ENCODE data around the gene FOXD1.
"Not testable (repeated sequence)": the region's sequence is repeated elsewhere in the genome, so short reads cannot be mapped to it uniquely, and the experiment has no call there.

Gene FOXD1

DNA sequence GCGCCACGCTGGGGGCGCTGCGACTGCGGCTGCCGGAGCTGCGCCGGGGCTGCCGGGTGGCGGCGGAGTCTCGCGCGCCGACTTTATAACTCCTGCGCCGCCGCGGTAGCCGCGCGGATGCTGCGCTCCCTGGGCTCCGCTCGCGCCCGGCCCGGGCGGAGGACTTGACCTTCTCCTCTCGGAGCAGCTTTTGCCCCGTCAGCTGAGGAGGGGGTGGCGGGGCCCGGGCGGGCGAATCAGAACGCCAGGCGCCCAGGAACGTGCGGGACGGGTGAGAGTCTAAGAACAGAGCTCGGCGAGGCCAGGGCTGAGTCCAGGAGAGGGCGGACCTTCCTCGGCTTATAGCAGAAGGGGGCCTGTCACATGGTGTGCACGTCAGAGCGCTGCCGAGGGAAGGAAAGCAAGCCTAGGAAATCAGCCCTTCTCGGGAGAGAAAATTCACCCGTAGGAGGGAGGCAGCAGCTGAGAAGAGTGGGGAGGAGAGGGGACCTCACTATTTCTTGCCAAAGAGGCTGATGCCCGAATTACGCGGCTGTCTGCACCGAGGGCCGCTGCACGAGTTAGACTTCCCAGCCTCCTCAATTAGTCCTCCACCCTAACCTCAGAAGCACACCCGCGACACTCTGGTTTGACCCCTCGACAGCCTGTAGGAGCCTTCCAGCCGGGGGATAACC, at the start of gene FOXD1:
Gene FOXD1 (minus strand): TSS at position 315 of the 674 bp plus-strand sequence. CDS start 415 bp downstream, outside the sequence.
- DNase-seq = peak; percentile 98

DNA sequence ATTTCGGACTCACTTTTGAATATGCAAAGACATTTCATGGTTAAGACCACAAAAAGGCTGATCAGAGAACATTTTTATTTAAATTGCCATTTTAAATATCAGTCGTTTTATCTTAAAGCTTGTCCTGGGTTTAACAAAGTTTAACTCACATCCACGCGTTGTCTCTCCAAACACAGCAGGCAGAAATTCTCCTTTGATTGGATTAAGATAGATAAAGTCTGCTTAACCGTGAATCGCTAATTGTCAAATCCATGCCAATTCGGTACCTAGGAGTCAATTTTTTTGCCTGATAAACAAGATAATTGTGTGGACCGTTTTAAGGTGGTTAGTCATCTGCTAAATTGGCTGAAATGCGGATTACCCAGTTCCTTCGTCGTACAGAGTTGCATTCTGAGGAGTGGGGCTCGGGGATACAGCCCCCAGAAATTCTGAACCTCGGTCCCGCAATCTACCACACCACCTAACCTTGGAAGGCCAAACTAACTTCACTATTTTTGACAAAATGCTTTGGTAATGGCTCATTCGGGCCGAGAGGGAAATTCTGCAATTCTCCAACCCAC, 49.0 kb upstream of the FOXD1 start:
- no peak for DNase-seq

DNA sequence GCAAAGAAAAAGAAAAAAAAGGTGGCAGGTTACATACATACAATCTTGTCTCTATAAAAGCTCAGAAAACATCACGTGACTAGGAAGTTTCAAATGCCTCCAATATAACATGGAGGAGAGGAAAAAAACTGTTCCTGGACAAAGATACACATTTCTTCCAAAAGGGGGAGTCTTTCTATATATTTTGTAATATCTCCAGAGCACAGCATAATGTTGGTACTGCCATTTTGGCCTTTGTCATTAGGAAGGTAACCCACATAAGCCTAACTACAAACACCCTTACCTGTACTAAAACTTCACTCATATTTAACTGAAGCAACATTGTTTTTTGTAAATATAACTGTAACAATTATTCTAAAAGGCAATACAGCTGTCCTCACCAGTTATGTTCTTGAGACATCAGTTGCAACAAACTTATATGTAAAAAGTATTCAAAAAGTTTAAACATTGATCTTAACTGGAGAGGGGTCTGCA, 48.4 kb upstream of the FOXD1 start:
- DNase-seq = peak; percentile 79

DNA sequence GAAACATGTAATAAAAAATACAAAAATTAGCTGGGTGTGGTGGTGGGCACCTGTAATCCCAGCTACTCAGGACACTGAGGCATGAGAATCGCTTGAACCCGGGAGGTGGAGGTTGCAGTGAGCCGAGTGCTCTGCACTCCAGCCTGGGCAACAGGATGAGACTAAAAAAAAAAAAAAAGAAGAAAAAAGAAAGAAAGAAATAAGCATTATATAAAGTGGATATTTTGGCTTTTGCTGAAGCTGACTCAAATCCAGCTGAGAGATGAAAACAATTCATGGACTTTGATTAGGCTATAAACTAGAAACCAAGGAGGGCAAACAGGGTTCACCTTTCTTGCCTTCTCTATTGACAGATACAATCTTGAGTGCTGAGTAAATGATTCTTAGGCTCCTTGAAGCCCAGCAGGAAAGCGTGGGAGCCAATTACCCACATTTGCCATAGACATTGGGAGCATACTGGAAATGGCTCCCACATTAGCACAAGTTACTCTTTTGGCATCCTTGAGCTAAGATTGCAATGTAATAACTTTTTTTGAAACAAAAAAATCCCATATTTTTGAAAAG, 47.3 kb upstream of the FOXD1 start:
- DNase-seq = no peak

DNA sequence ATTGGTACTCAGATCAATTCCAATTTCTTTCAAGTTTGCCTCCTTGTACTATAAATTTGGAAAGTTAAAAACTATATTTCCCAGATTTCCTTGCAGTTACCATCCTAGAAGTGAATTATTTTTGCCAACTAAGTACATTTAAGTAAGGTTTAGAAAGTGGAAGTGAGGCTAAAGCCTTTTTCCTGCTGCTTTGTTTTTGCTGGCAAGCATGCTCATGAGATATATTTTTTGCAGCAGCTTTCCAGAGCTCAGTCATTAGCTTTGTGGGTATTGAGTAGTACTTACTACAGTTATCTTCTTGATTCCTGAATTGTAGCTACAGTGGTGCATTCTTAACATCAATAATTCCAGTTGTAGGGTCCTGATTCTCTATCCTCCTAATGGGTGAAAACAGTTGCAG, 46.1 kb upstream of the FOXD1 start:
- no peak for DNase-seq

DNA sequence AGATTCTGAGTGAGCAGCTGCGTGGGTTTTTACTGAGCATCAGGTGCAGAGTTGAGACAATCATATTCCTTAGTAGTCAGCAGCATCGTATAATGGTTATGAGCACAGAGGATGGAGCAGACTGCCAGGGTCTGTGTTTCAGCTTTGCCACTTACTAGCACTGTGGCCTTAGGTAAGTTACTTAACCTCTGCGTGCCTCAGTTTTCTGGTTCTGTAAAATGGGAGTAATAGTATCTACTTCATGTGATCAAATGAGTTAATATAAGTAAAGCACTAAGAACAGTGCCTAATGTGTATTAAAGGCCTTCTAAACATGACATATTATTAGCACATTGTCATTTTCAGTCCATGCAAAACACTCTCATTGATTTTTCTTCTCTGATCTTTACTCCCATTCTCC, 44.8 kb upstream of the FOXD1 start:
- no peak for DNase-seq

DNA sequence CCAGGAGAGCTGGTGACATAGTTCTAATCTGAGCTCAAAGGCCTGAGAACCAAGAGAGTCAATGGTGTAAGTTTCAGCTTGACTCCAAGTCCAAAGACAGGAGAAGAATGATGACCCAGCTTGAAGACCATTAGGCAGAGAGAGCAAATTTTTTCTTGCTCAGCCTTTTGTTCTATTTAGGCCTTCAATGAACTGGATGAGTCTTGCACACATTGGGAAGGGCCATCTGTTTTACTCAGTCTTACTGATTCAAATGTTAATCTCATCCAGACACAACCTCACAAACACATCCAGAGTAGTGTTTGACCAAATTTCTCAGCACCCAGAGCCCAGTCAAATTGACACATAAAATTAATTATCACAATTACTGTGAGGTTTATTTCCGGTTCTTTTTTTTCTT, 42.6 kb upstream of the FOXD1 start:
- no peak for DNase-seq

DNA sequence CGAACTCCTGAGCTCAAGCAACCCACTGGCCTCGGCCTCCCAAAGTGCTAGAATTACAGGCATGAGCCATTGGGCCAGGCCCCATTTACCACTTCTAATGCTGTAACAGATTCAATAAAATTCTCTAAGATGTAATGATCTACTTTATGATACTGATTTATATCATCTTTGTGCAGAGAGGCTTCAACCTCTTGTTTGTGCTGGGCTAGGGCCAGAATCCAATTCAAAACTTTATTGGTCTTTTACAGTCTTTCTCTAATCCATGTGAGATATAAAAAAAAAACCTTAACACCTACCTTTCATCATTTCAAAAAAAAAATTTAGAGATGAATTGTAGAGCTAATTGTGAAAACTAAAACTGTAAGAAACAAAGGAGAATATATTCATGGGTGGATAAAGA, 41.5 kb upstream of the FOXD1 start:
- DNase-seq = no peak

DNA sequence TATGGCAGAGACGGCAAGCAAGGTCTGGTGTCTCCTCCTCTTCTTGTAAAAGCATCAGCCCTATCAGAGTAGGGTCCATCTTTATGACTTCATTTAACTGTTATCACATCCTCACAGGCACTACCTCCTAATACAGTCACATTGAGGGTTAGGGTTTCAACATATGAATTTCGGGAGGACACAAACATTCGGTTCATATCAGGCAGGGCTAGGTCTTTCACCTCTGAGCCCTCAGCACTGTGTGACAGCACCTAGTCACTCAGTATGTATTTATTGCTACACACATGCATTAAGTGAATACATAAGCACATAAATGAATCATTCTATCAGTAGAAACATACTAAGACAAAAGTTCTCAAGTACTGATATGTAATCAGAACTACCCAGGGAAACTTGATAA, 40.2 kb upstream of the FOXD1 start:
- DNase-seq = no peak

DNA sequence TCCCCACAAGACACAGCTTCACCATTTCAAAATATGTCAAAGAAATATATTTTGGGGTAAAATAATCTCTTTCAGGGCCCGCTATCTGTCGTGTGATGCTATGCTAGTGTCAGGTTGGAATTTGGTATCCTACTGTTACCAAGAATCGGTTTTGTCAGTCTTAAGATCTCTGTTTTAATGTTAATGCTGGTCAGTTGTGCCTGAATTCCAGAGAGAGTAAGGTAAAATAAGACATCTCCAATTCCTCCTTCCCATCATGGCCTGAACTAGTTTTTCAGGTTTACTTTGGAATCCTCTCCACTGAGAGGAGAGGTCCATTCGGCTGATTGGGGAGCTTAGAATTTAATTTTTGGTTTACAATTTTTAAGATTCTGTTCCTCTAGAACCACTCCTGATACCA, 39.2 kb upstream of the FOXD1 start:
- no peak for DNase-seq

DNA sequence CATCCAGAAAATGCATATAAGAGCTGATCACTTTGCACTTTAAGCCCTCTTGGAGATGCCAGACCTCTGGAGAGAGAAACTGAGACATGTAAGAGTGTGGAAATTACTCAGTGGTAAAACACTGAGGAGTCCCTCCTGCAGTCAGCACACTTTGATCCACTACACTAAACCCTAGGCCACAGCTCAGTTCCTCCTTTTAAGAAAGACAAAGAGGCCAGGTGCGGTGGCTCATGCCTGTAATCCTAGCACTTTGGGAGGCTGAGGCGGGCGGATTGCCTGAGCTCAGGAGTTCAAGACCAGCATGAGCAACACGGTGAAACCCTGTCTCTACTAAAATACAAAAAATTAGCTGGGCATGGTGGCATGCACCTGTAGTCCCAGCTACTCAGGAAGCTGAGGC, 38.7 kb upstream of the FOXD1 start:
- not testable (repeated sequence) for DNase-seq

DNA sequence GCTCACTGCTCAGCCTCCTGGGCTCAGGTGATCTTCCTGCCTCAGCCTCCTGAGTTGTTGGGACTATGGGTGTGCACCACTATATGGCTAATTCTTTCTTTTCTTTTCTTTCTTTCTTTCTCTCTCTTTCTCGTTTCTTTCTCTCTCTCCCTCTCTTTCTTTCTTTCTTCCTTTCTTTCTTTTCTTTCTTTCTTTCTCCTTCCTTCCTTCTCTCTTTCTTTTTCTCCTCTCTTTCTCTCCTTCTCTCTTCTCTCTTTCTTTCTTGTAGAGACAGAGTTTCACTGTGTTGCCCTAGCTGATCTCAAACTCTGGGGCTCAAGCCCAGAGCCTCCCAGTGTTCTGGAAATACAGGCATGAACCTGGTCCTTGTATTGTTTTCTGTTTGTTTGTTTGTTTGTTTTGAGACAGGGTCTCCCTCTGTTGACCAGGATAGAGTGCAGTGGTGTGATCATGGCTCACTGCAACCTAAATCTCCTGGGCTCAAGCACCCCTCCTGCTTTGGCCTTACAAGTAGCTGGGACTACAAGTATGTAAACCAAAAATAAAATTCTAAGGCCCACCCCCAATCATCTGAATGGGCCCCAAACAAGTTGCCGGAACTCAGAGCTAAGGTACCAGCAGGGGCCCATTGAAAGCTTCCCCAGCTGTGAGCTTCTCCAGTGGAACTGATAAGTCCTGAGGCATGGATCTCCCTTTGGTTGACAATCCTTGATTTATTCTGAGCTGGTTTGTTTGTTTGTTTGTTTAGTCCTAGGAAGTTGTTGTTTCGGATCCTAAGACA, 37.7 kb upstream of the FOXD1 start:
- no peak for DNase-seq

DNA sequence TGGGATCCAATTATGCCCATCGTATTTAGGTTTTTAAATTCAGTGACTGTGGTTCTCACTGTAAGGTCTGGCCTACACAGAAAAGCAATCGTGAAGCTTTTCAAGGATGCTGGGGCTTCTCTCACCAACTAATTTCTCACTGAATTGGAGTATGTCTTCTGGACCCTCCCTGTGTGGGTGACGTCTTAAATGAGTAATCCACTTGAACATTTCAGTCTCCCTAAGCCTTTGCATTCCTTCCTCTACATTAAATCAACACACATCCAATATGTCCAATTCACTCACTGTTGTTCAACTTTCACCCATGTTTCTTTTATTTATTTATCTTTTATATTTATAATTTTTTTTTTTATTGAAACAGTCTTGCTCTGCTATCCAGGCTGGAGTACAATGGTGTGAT, 37.1 kb upstream of the FOXD1 start:
- DNase-seq = peak; percentile 34

DNA sequence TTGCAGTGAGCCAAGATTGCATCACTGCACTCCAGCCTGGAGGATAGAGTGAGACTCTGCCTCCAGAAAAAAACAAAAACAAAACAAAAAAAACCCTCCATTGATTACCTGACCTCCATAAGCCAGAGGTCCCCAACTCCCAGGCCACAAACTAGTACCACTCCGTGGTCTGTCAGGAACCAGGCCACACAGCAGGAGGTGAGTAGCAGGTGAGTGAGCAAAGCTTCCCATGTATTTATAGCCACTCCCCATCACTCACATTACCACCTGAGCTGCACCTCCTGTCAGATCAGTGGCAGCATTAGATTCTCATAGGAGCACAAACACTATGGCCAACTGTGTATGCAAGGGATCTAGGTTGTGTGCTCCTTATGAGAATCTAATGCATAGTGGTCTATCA, 35.9 kb upstream of the FOXD1 start:
- no peak for DNase-seq

DNA sequence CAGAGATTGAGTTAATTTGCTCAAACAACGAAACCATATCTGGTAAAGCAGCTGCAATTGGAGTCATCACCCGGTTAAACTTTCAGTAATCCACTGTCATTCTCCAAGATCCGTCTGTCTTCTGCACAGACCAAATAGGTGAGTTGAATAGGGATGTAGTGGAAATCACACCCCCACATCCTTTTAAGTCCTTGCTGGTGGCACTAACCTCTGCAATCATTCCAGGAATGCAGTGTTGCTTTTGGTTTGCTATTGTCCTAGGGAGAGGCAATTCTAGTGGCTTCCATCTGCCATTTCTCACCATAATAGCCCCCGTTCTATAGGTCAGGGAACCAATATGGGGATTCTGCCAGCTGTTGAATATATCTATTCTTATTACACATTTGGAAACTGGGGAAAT, 35.1 kb upstream of the FOXD1 start:
- DNase-seq = no peak

DNA sequence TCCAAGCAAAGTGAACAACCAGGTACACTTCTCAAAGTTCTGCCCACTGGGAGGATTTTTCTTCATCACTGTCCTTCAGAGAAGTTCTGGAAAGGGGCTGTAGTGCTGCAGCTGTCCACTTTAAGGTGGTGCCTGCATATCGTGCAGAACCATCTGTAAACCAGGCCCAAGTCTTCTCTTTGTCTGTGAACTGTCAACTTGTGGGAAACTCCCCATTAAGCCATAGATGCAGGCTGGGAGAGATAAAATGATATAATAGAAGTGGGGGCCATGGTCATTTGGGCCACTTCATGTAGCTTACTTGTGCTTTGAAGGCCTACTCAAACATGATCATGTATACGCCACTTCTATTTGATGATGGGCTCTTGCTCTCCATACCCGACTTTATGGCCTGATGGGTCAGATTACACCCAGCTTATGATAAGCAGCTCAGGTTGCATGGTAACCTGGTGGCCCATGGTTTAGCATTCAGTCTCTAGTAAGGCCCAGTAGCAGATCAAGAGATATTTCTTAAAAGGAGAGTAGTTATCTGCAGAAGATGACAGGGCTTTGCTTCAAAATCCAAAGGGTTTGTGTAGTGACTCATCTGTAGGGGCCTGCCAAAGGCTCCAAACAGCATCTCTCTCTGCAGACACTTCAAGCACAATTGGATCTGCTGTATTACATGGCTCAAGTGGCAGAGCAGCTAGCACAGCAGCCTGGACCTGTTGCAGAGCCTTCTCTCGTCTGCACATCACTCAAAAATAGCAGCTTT, 34.0 kb upstream of the FOXD1 start:
- peak; percentile 51 for DNase-seq

DNA sequence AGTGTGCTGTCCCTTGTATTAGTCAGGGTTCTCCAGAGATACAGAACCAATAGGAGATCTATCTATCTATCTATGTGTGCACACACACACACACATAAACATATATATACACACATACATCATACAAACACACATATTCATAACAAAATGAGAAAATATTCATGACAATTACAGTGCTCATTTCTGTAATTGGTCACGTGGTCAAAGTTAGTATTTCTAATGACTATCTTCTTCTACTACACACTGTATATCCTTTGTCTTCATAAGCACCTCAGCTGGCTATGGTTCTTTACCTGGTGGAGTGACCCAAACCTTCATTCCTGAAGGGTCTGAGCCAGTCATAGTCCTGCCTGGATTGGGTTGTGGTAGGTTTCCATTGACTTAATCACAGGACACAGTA, 31.9 kb upstream of the FOXD1 start:
- no peak for DNase-seq

DNA sequence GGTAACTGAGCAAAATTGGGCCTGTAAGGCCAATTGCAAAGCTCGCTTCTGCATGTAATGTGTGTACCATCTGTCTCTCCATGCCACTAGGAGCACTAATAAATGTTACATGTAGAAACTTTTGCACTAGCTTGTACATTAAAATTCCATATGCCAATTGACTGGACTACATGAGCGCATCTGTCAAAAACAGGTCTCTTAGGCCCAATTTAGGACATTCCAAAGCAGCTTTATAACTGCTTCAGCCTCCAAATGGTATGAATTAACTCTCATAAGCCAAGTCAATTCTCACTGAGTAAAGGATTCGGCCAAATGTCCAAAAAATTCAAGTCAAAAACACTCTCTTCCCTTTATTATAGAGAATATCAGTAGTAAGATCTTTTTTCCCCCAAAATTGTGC, 23.5 kb upstream of the FOXD1 start:
- DNase-seq = no peak

DNA sequence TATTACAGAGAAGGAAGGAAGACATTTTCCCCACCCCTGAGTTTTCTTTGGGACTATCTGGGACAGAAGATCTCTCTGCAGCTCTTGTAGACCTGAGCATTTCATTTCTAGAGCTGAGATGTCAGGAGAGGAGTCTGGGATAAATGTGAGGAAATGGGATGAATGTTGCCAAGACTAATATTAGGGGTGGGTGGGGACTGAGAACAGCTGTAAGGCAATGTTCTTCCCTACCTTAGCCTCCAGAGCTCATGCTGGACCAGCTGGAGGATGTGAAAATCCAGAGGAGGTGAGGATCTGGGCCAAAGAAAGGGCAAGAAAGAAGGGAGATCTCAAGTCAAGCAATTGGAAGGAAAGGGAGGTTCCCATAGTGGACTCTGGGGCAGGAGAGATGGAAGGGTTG, 23.1 kb upstream of the FOXD1 start:
- DNase-seq = no peak

DNA sequence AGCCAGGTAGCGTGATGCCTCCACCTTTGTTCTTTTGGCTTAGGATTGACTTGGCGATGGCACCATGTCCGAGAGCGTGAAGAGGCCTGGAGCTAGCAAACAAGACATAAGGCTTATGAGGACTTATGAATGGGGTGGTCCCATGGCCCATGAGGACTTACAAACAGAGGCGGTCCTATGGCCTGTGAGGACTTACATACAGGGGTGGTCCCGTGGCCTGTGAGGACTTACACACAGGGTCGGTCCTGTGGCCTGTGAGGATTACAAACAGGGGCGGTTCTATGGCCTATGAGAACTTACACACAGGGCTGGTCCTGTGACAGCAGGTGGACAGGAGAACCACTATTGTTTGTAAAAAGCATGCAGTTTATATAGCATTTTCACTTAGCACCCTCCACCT, 21.3 kb upstream of the FOXD1 start:
- DNase-seq = no peak

DNA sequence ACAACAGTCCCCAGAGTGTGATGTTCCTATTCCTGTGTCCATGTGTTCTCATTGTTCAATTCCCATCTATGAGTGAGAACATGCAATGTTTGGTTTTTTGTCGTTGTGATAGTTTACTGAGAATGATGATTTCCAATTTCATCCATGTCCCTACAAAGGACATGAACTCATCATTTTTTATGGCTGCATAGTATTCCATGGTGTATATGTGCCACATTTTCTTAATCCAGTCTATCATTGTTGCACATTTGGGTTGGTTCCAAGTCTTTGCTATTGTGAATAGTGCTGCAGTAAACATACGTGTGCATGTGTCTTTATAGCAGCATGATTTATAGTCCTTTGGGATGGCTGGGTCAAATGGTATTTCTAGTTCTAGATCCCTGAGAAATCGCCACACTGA, 20.1 kb upstream of the FOXD1 start:
- DNase-seq = not testable (repeated sequence)

DNA sequence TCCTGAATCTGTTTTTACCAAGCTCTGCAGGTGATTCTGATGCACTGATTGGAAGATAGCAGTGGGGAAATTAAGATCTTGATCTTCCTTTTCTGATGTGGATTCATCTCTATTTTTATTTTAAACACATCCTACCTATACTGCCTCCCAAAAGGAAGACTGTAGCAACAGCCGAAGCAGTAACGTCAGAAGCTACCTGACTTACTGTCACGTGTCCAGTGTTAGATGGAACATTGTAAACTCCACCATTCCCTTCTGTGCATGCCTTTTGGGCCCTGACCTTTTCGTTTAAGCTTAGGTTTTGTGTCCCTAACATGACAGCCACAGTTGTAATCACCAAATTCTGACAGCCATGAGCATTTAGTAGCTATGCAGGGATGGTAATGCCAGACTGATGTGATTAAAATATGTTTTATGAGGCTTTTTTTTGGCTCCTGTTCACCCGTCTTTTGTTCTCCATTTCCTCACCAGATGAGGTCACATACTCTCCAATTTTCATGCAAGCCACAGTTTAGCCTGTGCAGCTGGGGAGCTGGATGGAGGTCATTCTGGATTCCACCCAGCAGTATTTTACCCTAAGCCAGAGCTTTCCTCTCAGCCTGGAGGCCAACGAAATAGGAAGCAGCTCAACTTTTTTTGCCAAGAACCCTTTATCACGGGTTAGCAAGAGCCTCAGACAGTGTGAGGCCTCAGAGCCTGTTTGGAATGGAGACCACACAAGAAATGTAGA, 15.6 kb upstream of the FOXD1 start:
- no peak for DNase-seq

Data from EL (cell line).